Jurkat, Clone E6-1 (cell line): ENCODE results near the gene RRAS.
A peak's percentile ranks its signal among the peaks of the same experiment; 100 is the strongest.

Experiments
- DNase-seq: peaks from one replicate; pipeline ENCODE4 v3.0.0-alpha.2; 2011; ENCODE audit warnings: low read depth, low spot score
- H3K4me3 ChIP-seq: 2 replicates; pipeline ENCODE4 v1.5.1; 2011; ENCODE audit warnings: mild to moderate bottlenecking, low read length, control low read depth, moderate library complexity

Gene RRAS

GRCh38 chr19:49657493-49658138 lies 17.7 kb upstream of the RRAS start:
- H3K4me3 ChIP-seq = no peak overlapping the region
- no peak for DNase-seq

- no peak for DNase-seq
- no peak overlapping the region for H3K4me3 ChIP-seq
Observed at GRCh38 chr19:49656456-49657109, 16.6 kb upstream of the RRAS start.

GRCh38 chr19:49655570-49656455 lies 15.9 kb upstream of the RRAS start:
- no peak for DNase-seq
- H3K4me3 ChIP-seq = no peak overlapping the region

GRCh38 chr19:49654581-49654980 lies 14.6 kb upstream of the RRAS start:
- no peak for DNase-seq

GRCh38 chr19:49653466-49653806 lies 13.5 kb upstream of the RRAS start:
- DNase-seq = no peak
- H3K4me3 ChIP-seq = no peak overlapping the region

More at GRCh38 chr19:49654581-49654980, 14.6 kb upstream of the RRAS start:
- H3K4me3 ChIP-seq = no peak overlapping the region

- no peak for DNase-seq
- H3K4me3 ChIP-seq = no peak overlapping the region
Observed at GRCh38 chr19:49652551-49653465, 12.9 kb upstream of the RRAS start.

GRCh38 chr19:49651820-49652550 lies 12.0 kb upstream of the RRAS start:
- H3K4me3 ChIP-seq = no peak overlapping the region
- DNase-seq = no peak

GRCh38 chr19:49651029-49651819 lies 11.3 kb upstream of the RRAS start:
- DNase-seq = no peak
- H3K4me3 ChIP-seq = no peak overlapping the region

GRCh38 chr19:49646586-49646985 lies 6.6 kb upstream of the RRAS start:
- H3K4me3 ChIP-seq = no peak overlapping the region
- DNase-seq = no peak

- H3K4me3 ChIP-seq = no peak overlapping the region
- DNase-seq = no peak
Observed at GRCh38 chr19:49645995-49646394, 6.1 kb upstream of the RRAS start.

GRCh38 chr19:49645592-49645991 lies 5.6 kb upstream of the RRAS start:
- no peak for DNase-seq
- H3K4me3 ChIP-seq = no peak overlapping the region

- H3K4me3 ChIP-seq = peak overlapping the region; percentile 99
- DNase-seq = no peak
Observed at GRCh38 chr19:49643466-49643865, 3.5 kb upstream of the RRAS start.

GRCh38 chr19:49642492-49643035 lies 2.6 kb upstream of the RRAS start:
- H3K4me3 ChIP-seq = peak overlapping the region; percentile 99
- no peak for DNase-seq

- peak within 1 kb of the TSS; percentile 99 for H3K4me3 ChIP-seq
- DNase-seq = peak; percentile 98
Observed at GRCh38 chr19:49641688-49642491, 1.9 kb upstream of the RRAS start, which contains the start of gene SCAF1. TSS of gene SCAF1 (plus strand) at chr19:49642209. CDS start at chr19:49645027, 2,818 bp downstream.

GRCh38 chr19:49639401-49640112 lies 386 bp downstream of the RRAS start:
- DNase-seq = no peak
- H3K4me3 ChIP-seq = peak overlapping the region; percentile 47
